Pulmonary artery endothelial cell (primary cell): ENCODE data around the gene HIVEP3. TPM values are rescaled to one million over a fixed set of nuclear protein-coding genes. Genes with fewer than 3 reads are reported as not detected.

Experiments used
- DNase-seq: peaks from one replicate; pipeline ENCODE4 v3.0.0-alpha.2; 2011; ENCODE audit warnings: low read depth, low spot score
- total RNA-seq: library from RNA; depleted of rRNA; stranded (reverse); fragments of >200 nt; gene quantifications from 2 replicates; pipeline ENCODE4 v1.2.3, GENCODE V29; 2014

HIVEP3 gene
- total RNA-seq, 1 donor from 2014 or later = 1.1 TPM

DNA sequence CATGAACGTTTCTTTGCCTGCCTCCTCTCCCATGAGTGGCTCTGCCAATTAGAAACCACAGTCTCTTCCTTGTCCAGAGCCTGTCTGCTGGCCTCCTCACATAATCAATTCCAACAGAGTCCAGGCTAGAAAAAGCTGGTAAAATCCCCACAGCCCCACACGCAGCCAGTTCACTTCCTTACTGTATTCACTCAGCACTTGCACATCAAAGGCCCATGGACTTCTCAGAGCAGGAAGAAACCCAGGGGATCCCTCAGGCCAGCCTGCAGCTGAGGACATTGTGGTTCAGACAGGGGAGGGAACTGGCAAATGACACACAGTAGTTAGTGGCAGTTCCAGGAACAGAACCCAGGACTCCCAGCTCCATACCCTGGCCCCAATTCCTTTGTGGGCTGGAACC is 262.7 kb downstream of the HIVEP3 start:
- DNase-seq = no peak

GRCh38 chr1:41655632-41656031 is 263.1 kb downstream of the HIVEP3 start:
- DNase-seq = no peak

DNA sequence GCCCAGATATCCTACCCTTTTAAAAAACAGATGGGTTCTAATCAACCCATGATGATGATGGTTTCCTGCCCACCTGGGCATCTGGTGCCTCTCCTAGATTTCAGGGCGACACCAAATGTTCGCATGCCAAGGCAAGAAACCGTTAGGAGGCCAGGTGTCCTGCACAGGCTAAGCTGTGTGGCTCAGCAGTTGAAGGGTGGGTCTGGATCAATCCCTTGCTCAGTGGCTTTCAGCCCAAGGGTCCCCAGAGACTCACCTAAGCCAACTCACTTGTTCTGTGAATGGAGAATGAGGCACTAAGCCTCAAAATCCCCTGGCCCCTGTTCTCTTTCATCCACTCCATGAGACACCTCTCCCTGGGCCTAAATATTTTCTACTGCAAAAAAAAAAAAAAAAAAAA is 265.1 kb downstream of the HIVEP3 start:
- DNase-seq = no peak

DNA sequence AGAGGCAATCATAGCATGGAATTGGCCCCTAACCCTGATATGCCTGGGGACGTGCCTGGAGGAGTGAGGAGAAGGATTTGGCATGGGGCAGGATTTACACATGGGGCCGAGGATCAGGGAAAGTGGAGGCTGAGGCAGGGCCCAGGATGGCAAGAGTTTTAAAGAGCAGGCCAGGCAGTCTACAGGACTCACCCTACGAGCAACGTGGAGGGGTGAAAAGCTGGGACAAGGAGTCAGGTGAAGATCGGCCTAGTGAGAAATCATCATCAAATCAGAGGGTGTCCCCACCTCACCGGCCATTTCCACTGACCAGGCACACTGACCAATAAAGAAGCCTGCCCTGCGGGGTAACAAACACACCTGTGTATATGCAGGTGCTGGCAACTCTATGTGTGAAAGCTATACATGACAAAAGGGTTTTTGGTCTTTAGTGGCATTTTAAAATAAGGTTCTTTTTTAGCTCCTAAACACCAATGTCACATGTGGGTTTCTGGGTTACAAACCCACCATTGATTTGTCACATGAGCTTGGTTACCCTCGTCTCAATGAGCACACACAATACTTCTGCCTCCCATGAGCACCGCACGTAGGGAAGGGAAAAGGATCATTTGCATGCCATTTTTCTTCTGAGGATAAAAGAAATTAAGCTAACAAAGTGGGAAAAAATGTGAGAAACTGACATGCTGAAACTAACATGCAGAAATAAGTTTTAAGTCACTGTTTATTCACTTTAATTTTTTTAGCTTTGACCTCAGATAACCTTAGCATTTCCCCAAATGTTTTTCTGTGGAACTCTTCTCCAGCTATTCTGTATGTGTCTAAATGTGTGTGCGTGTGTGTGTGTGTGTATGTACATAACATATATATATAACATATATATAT is 266.1 kb downstream of the HIVEP3 start:
- DNase-seq = no peak

- no peak for DNase-seq
Measured at GRCh38 chr1:41650028-41650880, 268.5 kb downstream of the HIVEP3 start.

DNA sequence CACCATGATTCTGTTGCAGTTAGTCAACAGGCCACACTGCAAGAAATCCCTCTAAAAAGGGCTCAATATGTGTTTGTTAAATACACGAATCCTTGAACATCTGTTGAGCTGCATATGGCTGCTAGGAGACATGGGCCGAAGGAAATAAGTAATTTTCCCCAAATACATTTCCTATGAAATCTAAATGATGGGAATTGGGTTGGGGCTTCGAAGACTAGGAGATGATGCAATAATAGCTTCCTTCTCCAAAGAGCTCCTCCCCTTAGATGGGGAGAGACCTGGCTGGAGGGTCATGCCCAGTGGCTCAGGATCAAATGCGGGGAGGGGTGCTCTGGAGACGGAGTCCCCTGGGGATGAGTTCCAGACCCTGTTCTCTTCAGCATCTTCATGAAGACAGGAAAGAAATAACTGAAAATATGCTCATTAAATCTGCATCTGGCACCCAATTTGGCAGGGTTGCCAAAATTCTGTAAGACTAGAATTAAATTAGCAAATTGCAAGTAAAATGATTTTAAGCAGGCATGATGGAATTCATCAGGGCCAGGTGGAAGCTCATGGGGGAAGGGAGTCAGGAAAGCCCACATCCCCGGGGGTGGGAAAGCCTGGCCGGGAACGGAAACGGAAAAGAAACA is 269.2 kb downstream of the HIVEP3 start:
- DNase-seq = no peak

- no peak for DNase-seq
Measured at GRCh38 chr1:41648844-41649243, 269.9 kb downstream of the HIVEP3 start.

GRCh38 chr1:41648230-41648629 is 270.5 kb downstream of the HIVEP3 start:
- no peak for DNase-seq

DNA sequence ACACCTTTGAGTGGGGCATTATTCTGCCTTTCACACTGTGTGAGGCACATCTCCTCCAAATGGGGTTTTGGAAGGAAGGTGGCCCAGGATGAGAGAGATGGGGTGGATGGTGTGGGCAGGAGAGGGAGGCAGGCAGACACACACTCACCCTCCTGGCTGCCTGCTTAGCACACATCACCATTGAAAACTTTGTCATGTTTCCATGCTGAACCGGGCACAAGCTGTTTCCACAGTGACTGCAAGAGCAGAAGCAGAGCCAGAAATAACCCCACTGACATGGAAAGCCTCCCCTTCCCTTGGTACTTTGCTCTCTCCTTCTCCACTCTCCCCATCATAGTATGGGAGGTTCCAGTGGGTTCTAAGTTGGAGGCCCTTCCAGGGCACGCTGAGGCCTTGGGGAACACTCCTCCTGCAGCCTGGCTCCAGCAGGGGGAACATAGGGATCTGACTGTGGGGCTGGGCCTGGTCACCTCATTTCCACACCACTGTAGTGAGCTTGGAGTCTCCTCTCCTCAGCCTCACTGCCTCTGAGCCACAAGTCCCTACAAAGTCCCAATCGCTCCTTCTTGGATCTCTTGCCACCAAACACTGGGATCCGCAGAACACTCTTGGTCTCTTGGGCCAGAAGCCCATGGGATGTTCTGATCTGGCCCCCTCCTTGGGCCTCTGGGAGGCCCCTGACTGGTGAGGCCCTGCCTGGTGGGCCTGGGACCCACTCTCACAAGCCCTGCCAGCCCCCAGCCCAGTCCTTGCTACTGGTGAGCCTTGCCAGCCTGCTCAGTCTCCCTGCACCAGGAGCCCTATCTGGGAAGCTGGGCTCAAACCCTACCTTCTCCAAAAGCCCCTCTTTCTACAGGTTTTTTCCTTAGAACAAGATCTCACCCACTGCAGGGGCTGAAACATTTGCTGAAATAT is 271.2 kb downstream of the HIVEP3 start:
- DNase-seq = no peak

GRCh38 chr1:41646186-41646585 is 272.5 kb downstream of the HIVEP3 start:
- no peak for DNase-seq

DNA sequence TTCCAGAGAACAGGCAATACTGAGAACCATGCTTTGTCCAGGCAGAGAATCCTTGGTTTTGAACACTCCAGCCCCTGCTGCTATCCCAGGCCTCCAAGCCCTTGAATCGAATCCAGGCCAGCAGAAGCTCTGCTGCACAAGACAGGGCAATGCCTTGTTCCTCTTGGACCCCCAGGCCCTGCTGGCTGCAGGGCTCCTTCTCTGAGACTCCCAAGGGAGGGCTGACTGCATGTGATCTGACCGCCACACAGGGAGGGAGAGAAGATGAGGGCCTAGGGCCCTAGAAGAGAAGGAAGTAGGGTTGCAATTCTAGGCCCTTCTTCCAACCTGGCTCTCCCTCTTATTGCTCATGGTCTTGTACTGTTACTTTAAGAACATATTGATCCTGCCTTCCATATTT is 273.7 kb downstream of the HIVEP3 start:
- DNase-seq = no peak

- DNase-seq = no peak
Measured at GRCh38 chr1:41642922-41643821, 275.6 kb downstream of the HIVEP3 start.

DNA sequence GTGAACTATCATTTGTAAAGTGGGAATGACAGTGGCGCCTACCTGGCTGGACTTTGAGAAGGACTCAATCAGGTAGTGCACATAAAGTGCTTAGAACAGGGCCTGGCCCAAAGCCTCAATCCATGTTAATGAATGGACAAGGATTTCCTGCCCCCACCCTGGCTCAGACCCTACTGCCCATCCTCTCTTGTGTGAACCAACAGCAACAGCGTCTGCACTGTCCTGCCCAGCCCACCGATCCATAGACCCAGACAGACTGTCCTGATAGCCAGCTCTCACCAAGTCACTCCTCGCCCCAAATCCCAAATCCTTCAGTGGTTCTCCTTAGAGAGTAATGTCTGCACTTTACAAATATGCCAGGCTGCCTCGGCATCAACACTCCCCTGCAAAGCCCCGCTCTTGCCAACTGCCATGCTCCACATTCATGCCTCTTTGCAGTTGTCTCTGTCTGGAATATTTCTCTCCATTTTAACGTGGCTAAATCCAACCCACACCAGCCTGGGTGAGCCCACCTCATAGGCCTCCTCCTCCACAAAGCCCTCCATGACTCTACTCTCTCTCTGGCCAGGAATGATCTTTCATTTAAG is 276.7 kb downstream of the HIVEP3 start:
- DNase-seq = no peak

GRCh38 chr1:41641475-41641814 is 277.3 kb downstream of the HIVEP3 start:
- no peak for DNase-seq

- DNase-seq = no peak
Measured at GRCh38 chr1:41640756-41641474, 277.8 kb downstream of the HIVEP3 start.

GRCh38 chr1:41640141-41640751 is 278.5 kb downstream of the HIVEP3 start:
- DNase-seq = no peak

- DNase-seq = no peak
Measured at GRCh38 chr1:41639332-41639936, 279.3 kb downstream of the HIVEP3 start.
